NCI-H146 (cell line): ENCODE results near the gene SORCS2.

Source experiments
- DNase-seq: peaks from one replicate; lab custom pipeline; 2025; lab: John Stamatoyannopoulos, UW

SORCS2 gene

DNA sequence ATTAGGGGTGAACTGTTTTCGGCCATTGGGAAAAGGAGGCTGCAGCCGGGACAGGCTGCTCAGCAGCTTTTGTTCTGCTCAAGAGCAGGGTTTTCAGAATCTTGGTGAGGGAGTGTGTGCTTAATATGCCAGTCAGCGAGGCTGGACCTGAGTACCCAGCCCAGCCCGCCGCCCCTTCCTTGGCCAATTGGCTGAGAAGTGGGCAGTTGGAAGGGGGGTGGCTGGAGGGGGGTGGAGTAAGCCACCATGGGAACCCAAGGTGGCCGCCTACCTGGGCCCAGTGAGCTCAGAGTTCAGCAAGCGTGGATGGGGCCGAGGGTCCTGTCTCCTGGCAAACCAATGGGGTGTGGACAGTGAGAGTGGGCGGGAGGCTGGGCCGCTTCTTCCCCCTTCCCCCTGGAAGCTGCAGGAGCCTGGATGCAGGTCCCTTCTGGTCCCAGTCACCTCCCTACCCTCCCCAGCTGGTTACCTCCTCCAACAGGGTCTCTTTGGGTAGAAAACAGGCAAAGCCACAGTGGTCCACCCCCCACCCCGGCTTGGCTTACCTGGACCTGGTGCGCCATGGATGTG lies 52.5 kb downstream of the SORCS2 start:
- DNase-seq: no peak

- DNase-seq: no peak
Measured at GRCh38 chr4:7247521-7247920, 55.2 kb downstream of the SORCS2 start.

DNA sequence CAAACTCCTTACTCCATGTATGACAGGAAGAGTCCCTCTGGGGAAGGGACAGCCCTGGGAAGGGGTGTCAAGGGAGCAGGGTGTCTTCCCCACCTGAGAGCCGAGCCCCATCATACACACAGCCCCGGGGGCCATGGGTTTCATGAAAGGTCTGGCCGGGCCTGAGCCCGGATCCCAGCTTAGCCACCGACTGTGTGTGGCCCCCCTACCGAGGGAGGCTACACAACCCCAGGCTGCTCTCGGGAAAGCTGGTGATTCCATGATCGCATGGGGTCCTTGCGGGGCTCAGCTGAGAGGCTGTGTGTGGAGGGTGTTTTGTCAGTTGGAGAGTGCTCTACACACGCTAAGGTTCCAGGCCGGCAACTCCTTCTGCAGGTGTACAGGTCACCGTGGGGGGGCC lies 55.6 kb downstream of the SORCS2 start:
- DNase-seq: no peak

GRCh38 chr4:7248857-7249256 lies 56.5 kb downstream of the SORCS2 start:
- DNase-seq: no peak

DNA sequence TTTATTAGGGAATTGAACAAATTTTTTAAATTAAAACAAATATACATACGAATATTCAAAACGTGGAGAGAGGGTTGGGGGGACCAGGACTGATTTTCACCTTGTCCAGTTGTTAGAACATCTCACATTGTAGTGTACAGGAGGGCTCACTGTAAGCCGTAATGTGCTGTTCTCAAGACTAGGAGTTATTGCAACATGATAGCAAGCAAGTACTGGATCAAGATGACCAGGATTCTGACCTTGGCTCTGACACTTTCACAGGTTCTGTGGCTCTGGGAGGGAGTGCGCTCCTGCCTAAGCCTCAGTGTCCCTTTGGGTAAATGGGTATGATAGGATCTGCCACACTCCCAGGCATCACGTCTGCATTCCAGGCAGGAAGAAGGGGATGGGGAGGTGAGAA lies 59.0 kb downstream of the SORCS2 start:
- no peak for DNase-seq

- no peak for DNase-seq
Measured at GRCh38 chr4:7252051-7252450, 59.7 kb downstream of the SORCS2 start.

DNA sequence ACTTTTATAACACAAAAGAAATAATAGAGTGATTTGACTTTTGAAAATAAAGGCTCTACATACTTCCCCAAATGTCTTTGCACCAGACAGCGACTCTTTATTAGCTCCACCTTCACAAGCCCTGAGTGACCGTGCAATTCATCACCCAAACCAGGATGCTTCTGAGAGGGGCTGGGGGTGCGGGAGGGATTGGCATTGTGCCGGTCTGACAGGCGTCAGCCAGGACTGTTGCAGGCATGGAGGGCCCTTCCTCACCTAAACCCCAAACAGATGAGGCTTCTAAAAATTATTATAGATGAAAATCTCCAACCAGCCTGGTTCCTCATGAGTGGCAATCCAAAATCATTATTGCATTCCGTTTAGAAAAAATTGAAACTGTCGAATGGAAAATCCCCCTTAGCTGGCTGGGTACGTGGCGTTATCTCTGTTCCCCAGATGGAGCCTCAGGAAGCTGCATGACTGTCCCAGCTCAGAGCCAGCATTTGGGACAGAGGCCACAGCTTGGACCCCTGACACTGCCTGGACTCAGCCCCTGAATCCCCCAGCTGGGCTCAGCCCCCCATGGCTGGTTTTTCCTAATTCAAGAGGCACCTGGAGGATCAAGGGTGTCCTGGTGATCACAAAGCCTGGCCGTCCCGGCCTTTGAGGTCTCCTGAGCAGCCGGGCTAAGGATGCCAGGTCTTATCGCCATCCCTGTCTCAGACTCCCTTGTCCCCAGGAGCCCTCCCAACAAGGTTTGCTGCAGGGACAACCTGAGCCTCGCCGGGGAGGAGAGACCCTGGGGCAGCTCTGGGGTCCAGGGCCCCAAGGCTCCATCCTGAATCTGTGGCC lies 60.4 kb downstream of the SORCS2 start:
- no peak for DNase-seq

DNA sequence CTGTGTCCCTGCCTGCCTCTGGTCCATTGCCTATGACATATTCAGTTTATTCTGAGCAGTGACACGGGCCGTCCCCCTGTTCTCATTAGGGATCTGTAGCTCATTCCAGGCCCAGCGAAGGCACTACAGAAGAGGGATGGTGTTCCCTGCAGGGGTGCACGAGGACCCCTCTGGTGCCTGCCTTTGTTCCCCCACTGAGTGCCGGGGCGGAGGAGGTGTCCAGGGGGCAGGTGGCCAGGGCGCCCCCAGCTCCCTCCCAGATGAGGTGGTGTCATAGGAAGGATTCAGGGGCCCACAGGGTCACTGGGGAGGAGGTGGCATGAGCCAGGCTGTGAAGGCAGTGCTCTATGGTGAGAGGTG lies 61.0 kb downstream of the SORCS2 start:
- no peak for DNase-seq

DNA sequence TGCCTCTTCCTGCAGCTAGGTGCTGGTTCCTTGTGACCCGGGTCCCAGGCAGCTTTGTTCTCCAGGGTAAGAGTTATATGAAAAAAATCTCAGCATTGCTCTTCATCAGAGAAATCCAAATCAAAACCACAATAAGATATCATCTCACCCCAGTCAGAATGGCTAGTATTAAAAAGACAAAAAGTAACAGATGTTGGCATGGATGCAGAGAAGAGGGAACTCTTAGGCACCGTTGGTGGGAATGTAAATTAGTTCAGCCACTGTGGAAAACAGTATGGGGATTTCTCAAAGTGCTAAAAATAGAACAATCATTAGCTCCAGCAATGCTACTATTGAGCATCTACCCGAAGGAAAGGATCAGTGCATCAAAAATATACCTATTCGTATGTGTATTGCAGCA lies 61.5 kb downstream of the SORCS2 start:
- DNase-seq: no peak

DNA sequence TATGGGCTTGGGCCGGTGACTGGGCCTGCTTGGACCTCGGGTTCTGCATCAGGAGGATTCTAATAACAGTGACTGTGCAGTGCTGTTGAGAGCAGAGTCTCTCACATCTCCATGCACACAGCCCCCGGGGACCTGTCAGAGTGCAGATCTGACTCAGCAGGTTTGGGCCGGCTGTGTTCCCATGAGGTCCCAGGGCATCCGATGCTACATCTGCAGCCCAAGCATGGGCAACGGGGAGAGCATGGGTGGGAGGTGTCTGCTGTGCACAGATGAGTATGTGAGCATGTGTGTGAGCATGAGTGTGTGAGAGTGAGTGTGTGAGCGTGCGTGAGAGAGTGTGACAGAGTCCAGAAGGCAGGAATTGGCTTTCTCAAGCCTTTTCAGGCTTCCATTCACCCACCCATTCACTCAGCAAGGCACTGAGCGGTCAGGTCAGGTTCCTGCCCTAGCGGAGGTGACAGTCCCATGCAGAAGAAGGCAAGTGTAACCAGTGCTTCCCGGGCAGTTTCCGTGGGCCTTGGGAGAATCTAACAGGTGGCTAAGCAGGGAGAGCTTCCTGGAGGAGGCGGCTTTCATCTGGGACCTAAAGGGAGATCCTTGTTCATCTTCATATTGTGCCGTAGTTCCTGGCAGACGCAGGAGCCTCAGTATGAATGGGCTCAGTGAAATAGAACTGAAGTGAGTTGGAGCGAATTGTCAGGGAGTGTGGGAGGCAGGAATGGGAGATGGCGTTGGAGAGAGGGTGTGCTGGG lies 62.6 kb downstream of the SORCS2 start:
- no peak for DNase-seq

DNA sequence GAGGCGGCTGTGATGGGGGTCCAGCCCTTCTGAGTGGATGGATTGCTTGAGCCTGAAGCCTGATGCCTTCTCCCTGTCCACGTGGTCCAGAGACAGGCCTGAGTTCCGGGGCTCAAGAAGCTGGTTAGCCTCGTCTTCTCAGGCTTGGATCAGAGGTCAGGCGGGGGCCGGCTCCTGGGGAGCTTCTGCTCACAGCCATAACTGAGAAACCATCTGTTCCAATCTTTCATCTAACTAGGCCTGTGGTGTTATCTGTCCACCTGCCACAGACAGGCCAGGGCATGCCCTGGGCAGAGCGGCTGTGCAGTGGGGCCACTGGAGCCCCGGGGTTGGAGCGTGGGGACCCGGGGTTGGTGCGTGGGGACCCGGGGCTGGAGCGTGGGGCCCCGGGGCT lies 63.1 kb downstream of the SORCS2 start:
- DNase-seq: peak; percentile 5

- DNase-seq: no peak
Measured at GRCh38 chr4:7255996-7256395, 63.7 kb downstream of the SORCS2 start.

- no peak for DNase-seq
Measured at GRCh38 chr4:7256984-7257810, 64.9 kb downstream of the SORCS2 start.

DNA sequence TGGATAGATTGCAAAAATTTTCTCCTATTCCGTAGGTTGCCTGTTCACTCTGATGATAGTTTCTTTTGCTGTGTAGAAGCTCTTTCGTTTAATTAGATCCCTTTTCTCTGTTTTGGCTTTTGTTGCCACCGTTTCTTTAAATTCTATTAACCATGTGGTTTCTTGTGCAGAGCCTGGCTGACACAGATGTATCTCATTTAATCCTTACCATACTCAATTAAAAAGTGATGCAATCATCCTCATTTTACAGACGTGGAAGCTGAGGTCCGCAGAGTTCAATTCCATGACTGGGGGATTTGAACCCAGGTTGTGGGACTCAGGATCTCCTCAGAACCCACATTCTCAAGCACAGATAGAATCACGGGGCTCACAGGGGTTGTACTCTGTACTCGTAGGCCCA lies 66.7 kb downstream of the SORCS2 start:
- DNase-seq: no peak

DNA sequence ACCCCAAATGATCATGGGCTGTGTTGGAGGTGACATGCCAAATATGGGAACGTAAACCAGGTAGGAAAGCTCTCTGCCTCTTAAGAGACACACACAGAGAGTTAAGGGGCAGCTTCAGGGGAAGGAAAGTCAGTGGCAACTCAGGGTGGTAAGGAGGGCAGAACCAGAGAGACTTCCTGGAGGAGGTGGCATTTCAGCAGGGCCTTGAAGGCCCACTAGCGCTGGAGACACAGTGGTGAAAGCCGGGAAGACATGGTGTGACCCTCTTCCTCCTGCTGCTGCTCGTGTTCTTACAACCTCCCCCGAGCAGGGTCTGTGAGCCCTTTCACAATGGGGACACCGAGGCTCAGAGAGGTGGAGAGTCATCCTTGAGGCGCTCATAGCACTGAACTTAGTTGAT lies 68.2 kb downstream of the SORCS2 start:
- DNase-seq: no peak

DNA sequence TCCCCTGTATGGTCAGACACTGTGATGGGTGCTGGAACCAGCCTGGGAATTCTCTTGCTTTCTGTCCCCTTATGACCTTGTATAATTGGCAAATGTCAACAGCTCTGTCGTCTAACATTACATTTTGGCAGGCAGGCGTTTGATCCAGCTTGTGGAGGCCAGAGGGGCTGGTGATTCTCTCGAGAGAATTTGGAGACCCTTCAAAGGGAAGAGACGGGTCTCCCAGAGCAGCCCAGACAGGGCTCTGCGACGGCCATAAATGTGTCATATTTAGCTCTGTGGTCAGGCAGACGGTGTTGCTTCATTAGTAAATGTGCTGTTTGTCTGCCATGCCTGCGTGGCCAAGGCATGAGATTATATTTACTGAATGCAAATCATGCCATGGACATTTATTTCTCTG lies 68.7 kb downstream of the SORCS2 start:
- DNase-seq: no peak

DNA sequence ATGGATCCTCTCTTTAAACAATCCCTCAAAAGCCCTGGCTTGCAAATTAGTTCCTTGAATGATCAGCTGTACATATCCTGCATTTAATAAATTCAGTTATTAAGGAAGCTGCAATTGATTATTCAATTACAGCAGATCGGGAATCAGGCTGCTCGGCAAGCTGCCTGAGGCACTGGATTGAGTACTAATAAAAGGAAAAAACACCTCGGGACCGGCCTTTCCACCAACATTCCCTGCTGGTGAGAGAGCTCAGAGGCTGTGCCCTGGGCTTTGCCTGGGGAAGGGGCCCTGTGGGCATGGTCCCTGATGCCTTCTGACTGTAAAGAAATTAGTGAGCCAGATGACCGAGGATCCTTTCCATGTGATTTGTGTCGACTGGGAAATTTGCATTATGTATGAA lies 69.2 kb downstream of the SORCS2 start:
- no peak for DNase-seq

- no peak for DNase-seq
Measured at GRCh38 chr4:7262134-7262533, 69.8 kb downstream of the SORCS2 start.

- DNase-seq: no peak
Measured at GRCh38 chr4:7263166-7263565, 70.8 kb downstream of the SORCS2 start.

- DNase-seq: no peak
Measured at GRCh38 chr4:7264694-7265093, 72.4 kb downstream of the SORCS2 start.

DNA sequence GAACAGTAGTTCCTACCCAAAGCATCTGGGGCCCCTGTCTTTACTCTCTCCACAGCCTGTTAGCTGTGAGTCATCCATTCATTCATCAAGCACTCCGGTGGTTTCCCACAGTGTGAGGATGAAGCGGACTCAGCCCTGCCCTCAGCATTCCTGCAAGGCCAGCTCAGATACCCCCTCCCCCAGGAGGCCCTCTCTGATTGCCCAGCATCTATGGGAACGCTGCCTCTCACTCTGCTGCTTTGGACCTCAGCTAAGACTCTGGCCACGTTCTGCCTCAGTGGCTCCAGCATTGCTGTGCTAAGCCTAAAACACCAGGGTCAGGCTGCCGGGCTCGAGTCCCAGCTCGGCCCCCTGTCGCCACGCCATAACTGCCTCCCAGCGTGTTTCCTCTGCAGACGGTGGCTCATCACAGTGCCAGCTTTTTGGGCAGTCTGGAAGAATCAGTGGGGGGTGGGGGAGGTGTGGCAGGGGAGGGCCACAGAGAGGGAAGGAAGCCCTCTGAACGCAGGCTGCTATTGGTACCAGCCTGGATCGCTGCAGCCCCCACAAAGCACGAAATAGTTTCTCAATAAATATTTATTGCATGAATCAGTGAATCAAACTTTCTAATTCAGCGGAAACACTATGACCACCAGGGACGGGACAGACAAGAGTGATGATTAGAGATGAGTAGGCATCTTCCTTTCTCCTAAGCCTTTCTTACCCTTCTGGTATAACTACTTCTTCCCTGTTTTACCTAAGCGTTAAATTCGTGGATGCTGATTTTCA lies 74.4 kb downstream of the SORCS2 start:
- no peak for DNase-seq

GRCh38 chr4:7267829-7268228 lies 75.5 kb downstream of the SORCS2 start:
- DNase-seq: no peak
